NB4 (cell line): ENCODE data around the gene ADAMTS16.

Experiments used
- DNase-seq: peaks from one replicate; pipeline ENCODE4 v3.0.0; 2010; ENCODE audit warnings: low read depth
- H3K4me3 ChIP-seq: one replicate; pipeline ENCODE4 v1.5.1; 2011; ENCODE audit warnings: mild to moderate bottlenecking, low read depth, low read length, moderate library complexity
- MYC ChIP-seq: IDR thresholded peaks from 2 replicates; pipeline ENCODE4 v1.6.1; 2011; ENCODE audit warnings: low read depth, low read length
- POLR2A ChIP-seq: IDR thresholded peaks from 2 replicates; pipeline ENCODE4 v1.6.1; 2011; ENCODE audit warnings: mild to moderate bottlenecking; ENCODE audit not compliant: insufficient read length; ENCODE audit errors: extremely low read depth
- TF ChIP-seq, protein P1 (sequence below): IDR thresholded peaks from one replicate; pipeline ENCODE4 v1.5.1; 2012; ENCODE audit warnings: low read depth, low read length
- TF ChIP-seq, protein P2 (sequence below): IDR thresholded peaks from 2 replicates; pipeline ENCODE4 v1.6.1; 2011; ENCODE audit warnings: low read depth, low read length

The ADAMTS16 gene

DNA sequence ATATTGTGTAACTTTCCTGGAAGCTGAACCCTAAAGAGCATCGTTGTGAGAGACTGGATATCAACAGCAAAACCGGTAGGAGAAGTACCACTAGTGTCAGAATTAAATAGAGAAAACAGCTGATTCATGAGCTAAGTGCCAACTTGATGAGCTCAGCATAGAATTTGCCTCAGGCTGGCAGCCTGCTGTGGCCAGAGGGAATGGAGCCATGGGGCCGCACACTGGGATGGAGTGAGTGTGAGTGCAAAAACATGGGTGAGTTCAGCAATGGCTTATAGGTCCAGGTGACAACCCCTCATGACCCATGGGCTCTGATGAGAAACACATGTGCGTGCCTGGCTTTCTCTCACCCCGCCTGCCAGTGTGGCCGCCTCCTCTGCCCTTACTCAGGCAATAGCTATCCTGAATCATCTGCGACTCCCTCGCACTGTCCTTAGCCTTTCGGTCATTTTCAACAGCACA, 25.4 kb downstream of the ADAMTS16 start:
- no peak overlapping the region for H3K4me3 ChIP-seq
- no peak for DNase-seq
- TF ChIP-seq, protein P1, sequence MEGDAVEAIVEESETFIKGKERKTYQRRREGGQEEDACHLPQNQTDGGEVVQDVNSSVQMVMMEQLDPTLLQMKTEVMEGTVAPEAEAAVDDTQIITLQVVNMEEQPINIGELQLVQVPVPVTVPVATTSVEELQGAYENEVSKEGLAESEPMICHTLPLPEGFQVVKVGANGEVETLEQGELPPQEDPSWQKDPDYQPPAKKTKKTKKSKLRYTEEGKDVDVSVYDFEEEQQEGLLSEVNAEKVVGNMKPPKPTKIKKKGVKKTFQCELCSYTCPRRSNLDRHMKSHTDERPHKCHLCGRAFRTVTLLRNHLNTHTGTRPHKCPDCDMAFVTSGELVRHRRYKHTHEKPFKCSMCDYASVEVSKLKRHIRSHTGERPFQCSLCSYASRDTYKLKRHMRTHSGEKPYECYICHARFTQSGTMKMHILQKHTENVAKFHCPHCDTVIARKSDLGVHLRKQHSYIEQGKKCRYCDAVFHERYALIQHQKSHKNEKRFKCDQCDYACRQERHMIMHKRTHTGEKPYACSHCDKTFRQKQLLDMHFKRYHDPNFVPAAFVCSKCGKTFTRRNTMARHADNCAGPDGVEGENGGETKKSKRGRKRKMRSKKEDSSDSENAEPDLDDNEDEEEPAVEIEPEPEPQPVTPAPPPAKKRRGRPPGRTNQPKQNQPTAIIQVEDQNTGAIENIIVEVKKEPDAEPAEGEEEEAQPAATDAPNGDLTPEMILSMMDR, result no peak
- TF ChIP-seq, protein P2, sequence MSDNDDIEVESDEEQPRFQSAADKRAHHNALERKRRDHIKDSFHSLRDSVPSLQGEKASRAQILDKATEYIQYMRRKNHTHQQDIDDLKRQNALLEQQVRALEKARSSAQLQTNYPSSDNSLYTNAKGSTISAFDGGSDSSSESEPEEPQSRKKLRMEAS, result no peak
- TF ChIP-seq POLR2A (no peak), MYC (no peak)

- no peak for DNase-seq
- TF ChIP-seq, protein P2, result no peak
- no peak for TF ChIP-seq POLR2A
- no peak for TF ChIP-seq MYC
- TF ChIP-seq, protein P1, result no peak
- no peak overlapping the region for H3K4me3 ChIP-seq
These were observed 29.3 kb downstream of the ADAMTS16 start for GRCh38 chr5:5169466-5169865.

- no peak overlapping the region for H3K4me3 ChIP-seq
- no peak for TF ChIP-seq POLR2A
- TF ChIP-seq, protein P2, result no peak
- no peak for TF ChIP-seq MYC
- TF ChIP-seq, protein P1, result no peak
- no peak for DNase-seq
These were observed 38.0 kb downstream of the ADAMTS16 start for GRCh38 chr5:5178136-5178535.

DNA sequence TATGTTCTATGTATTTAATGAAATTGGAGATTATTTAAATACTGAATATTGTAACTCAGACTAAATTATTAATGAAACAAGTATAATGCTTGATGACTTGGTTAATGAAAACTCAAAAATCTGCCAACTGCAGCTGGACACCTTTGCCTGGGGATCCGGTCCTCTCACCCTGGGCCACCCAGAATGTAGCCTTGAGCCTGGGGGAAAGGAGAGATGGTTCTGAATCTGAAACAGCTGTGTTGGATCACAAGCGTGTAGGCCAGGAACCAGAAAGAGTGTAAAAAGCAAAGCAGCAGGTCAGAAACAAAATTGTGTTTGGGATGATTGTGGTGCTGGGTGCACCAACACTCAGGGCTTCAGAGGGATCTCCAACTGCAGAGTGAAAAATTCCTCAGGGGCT, 38.5 kb downstream of the ADAMTS16 start:
- no peak for DNase-seq
- H3K4me3 ChIP-seq, result no peak overlapping the region
- TF ChIP-seq, protein P2, result no peak
- TF ChIP-seq POLR2A, result no peak
- TF ChIP-seq MYC, result no peak
- TF ChIP-seq, protein P1, result no peak

DNA sequence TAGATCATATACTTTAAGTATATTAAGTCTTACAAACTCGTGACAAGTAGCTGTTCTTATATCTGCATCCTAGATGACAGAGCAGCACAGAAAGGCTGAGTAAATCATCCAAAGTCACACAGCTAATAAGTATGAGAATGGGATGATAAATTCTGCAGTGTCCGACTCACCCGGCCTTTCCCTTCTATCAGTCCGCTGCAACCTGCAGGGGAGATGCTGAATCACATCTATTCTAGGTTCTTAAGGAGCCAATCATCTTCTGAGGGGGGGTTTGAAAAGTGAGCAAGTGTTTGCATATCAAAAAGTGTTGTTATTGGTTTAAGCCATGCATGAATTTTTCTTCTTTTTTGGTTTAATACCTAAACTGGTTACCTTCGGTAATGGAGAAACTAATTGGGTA, 38.9 kb downstream of the ADAMTS16 start:
- H3K4me3 ChIP-seq, result no peak overlapping the region
- TF ChIP-seq, protein P2, result no peak
- TF ChIP-seq MYC, result no peak
- no peak for DNase-seq

DNA sequence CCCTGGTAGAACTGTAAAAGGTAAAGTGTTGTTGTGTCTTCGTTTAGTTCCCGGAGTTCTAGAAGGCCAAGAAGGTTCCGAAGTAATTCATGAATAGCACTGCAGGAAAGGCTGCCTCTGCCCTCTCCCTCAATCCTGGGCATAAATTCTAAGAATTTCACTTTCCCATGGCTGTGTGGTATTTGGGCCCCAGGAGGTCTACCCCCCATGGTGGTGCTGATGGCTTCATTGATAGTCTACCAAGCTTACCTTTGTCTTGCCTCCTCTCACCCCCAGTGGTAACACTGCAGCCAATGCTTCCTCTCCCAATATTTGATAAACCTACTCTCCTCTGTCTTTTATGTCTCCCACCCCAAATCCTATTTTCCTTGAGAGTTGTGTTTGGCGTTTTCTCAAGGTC, 39.5 kb downstream of the ADAMTS16 start:
- TF ChIP-seq, protein P1, result no peak
- no peak for TF ChIP-seq MYC
- no peak for TF ChIP-seq POLR2A
- TF ChIP-seq, protein P2, result no peak
- DNase-seq, result no peak
- no peak overlapping the region for H3K4me3 ChIP-seq
